ENCODE results near the gene ADAM8. TPM values are rescaled to one million over a fixed set of nuclear protein-coding genes. Genes with fewer than 3 reads are reported as not detected.
"Not testable (repeated sequence)": the region's sequence is repeated elsewhere in the genome, so short reads cannot be mapped to it uniquely, and the experiment has no call there.

The ADAM8 gene
- 5.9 TPM for polyA plus RNA-seq
- long read RNA-seq, donor 1, partial matches to known transcripts = 0 of 1 reads
- long read RNA-seq, donor 1, other reads (novel, unspliced or antisense) = 0 of 1 reads
- long read RNA-seq, donor 2 = 0 reads
- long read RNA-seq, donor 3 = 0 reads
- long read RNA-seq, donor 4 = 0 reads
- long read RNA-seq, donor 5 = 0 reads
- long read RNA-seq, donor 6, partial matches to known transcripts = 0 of 1 reads
- long read RNA-seq, donor 6, other reads (novel, unspliced or antisense) = 0 of 1 reads
- long read RNA-seq, donor 7 = 0 reads
- long read RNA-seq, donor 8 = 0 reads
- long read RNA-seq, donor 9, partial matches to known transcripts = 6 of 6 reads
- long read RNA-seq, donor 9, other reads (novel, unspliced or antisense) = 0 of 6 reads
- long read RNA-seq, donor 10, partial matches to known transcripts = 0 of 2 reads
- long read RNA-seq, donor 10, other reads (novel, unspliced or antisense) = 0 of 2 reads
- long read RNA-seq, donor 11 = 0 reads

DNA sequence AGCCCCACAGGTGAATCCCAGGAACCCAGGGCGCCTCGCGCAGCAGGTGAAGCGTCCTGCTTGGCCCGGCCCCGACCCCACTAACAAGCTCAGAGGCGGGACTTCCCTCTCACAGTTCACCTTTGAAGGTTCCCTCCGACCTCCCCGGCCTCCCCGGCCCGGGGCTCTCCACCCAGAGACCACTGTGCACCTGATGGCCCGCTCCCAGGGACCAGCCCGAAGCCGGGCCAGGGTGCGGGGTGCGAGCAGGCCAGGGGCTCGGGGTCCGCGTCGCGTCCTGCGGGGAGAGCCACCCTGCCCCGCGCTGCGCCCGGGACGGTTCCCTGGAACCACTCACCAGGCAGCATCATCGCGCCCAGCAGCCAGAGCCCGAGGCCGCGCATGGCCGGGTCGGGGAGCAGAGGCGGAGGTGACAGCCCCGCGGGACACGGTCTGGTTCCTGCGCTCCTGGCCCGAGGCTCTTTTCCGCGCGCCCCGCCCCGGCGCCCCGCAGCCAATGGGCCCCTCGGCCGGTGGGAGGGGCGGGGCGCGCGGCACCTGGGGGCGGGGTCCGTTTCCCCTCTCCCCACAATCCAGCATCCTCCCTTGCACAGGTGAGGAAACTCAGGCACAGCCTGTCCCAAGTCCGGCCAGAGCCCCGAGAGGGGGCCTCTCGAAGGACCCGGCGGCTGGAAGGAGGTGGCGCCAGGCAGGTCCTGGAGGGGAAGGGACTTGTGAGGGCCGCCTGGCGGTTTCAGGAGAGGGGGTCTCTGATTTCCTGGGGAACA lies at the start of gene ADAM8:
TSS of gene ADAM8 (minus strand) at position 434 of the 767 bp plus-strand sequence. CDS start at position 383, 51 bp downstream.
- WGBS (ENCODE audit: insufficient coverage, low lambda C conversion rate) = no CpG with 5 or more reads among the region's 63 CpGs
- Histone ChIP-seq H3K9me3 (ENCODE audit: control insufficient read depth, low read depth, low read length) (no peaks in the 10 kb centered on the region), H3K4me1 (ENCODE audit: control insufficient read depth, insufficient read depth, low read length) (peaks cover 29% of the 10 kb centered on the region), H3K36me3 (ENCODE audit: control insufficient read depth, insufficient read depth, low read length) (peaks cover 19% of the 10 kb centered on the region), H3K27ac (ENCODE audit: low read length) (no peak within 1 kb of the TSS), H3K4me3 (ENCODE audit: low read length) (no peak within 1 kb of the TSS), H3K27me3 (ENCODE audit: control insufficient read depth, insufficient read depth, low read length) (peaks cover 24% of the 10 kb centered on the region)
- peak in 1 of 2 donors; percentile 36 for DNase-seq

DNA sequence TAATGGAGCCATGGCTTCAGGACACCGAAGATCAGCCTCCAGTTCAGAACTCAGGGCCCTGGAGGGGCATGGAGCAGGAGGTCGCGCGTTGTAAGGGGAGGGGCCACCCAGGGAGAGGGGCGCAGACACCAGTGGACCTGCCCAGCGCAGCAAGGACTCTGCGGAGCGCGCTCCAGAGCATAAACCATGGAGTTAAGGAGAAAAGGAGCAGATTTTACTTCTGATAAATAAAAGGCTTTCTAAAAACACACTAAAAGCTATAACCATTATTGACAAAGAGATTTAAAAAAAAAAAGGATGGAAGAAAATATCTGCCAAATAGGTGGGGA lies 49.5 kb upstream of the ADAM8 start:
- H3K36me3 ChIP-seq (ENCODE audit: control insufficient read depth, insufficient read depth, low read length) = no peaks in the 10 kb centered on the region
- peaks cover 11% of the 10 kb centered on the region for H3K4me1 ChIP-seq (ENCODE audit: control insufficient read depth, insufficient read depth, low read length)
- H3K9me3 ChIP-seq (ENCODE audit: control insufficient read depth, low read depth, low read length) = peaks cover 8% of the 10 kb centered on the region
- no peak for DNase-seq
- H3K4me3 ChIP-seq (ENCODE audit: low read length) = peak overlapping the region; percentile 10
- no peak overlapping the region for H3K27ac ChIP-seq (ENCODE audit: low read length)
- peaks cover 60% of the 10 kb centered on the region for H3K27me3 ChIP-seq (ENCODE audit: control insufficient read depth, insufficient read depth, low read length)
- WGBS (ENCODE audit: insufficient coverage, low lambda C conversion rate) = no CpG with 5 or more reads among the region's 9 CpGs

DNA sequence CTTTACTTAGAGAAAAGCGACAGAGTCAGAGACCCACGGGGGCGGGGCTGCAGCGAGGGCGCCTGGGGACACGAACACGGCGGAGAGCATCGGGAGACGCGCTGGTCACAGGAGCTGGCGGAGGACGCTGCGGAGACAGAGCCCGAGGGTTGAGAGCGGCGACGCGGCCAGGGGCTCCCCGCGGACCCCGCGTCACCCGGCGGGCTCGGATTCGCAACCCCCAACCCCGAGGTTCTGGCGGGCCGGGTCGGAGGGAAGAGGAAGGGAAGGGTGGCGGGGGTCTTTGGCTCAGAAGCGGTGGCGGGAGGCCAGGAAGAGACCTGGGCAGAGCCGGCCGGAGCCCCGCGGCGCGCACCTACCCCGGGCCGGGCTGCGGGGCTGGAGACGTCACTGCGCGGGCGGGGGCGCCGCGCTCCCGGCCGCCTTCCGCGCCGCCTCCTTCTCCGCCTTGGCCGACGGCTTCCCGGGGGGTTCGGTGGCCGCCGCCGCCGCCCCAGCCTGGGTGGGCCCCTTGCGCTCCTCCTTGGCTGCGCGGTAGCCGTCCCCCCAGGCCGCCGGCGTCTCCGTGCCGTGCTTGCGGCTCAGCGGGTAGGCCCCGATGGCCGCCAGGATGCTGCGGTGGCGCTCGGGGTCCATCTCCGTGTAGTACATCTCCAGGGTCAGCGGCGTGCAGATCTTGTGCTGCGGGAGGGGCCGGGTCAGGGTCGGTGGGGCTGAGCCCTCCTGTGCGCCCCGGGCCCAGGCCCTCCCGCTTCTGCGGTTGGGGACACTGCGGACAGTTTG lies 49.0 kb upstream of the ADAM8 start:
- H3K4me3 ChIP-seq (ENCODE audit: low read length) = peak overlapping the region; percentile 18
- peaks cover 11% of the 10 kb centered on the region for H3K9me3 ChIP-seq (ENCODE audit: control insufficient read depth, low read depth, low read length)
- DNase-seq = no peak
- no peaks in the 10 kb centered on the region for H3K36me3 ChIP-seq (ENCODE audit: control insufficient read depth, insufficient read depth, low read length)
- peaks cover 54% of the 10 kb centered on the region for H3K27me3 ChIP-seq (ENCODE audit: control insufficient read depth, insufficient read depth, low read length)
- WGBS (ENCODE audit: insufficient coverage, low lambda C conversion rate) = no CpG with 5 or more reads among the region's 91 CpGs
- H3K4me1 ChIP-seq (ENCODE audit: control insufficient read depth, insufficient read depth, low read length) = peaks cover 11% of the 10 kb centered on the region
- H3K27ac ChIP-seq (ENCODE audit: low read length) = peak overlapping the region; percentile 33

DNA sequence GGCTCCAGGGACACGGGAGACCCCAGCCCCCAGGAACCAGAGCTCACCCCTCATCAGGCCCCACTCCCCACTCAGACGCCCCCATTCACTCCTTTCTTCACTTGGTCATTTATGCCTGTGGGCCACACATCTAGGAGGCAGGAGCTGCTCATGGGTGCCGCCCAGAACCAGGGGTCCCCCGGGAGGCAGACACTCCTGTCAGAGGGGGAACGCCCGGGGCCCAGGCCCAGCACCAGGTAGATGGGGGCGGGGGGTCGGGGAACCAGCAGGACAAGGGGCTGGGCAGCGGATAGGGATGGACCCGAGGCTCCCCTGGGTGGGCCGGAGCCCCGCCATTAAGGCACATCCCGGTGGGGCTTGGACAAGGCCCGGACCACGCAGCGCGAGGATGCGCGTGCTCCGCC lies 48.2 kb upstream of the ADAM8 start:
- no CpG with 5 or more reads among the region's 20 CpGs for WGBS (ENCODE audit: insufficient coverage, low lambda C conversion rate)
- Histone ChIP-seq H3K9me3 (ENCODE audit: control insufficient read depth, low read depth, low read length) (peaks cover 11% of the 10 kb centered on the region), H3K27me3 (ENCODE audit: control insufficient read depth, insufficient read depth, low read length) (peaks cover 51% of the 10 kb centered on the region), H3K36me3 (ENCODE audit: control insufficient read depth, insufficient read depth, low read length) (no peaks in the 10 kb centered on the region), H3K27ac (ENCODE audit: low read length) (no peak overlapping the region), H3K4me3 (ENCODE audit: low read length) (peak overlapping the region; percentile 18), H3K4me1 (ENCODE audit: control insufficient read depth, insufficient read depth, low read length) (peaks cover 10% of the 10 kb centered on the region)
- DNase-seq = no peak

DNA sequence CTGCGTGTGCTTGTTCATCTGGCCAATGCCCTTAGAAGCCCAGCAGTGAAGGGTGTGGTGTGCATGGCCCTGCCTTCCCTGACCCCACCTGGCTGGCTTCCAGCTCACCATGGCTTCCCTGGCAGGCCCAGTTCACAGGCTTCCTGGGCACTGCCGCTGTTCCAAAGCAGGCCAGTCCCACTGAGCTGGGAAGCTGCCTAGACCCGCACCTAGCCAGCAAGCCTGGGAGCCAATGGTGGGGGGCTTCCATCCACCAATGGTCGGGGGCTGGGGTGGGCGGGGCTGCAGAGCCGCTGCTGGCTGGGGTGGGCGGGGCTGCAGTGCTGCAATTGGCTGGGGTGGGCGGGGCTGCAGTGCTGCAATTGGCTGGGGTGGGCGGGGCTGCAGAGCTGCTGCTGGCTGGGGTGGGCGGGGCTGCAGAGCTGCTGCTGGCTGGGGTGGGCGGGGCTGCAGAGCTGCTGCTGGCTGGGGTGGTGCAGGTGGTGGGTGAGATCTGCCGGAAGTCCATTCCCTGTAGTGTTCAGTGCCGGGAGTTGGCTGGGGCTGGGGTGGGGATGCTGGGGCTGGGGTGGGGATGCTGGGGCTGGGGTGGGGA lies 47.6 kb upstream of the ADAM8 start:
- no CpG with 5 or more reads among the region's 13 CpGs for WGBS (ENCODE audit: insufficient coverage, low lambda C conversion rate)
- H3K4me3 ChIP-seq (ENCODE audit: low read length) = peak overlapping the region; percentile 40
- peaks cover 46% of the 10 kb centered on the region for H3K27me3 ChIP-seq (ENCODE audit: control insufficient read depth, insufficient read depth, low read length)
- peak; percentile 71 to 84 for DNase-seq
- H3K27ac ChIP-seq (ENCODE audit: low read length) = peak overlapping the region; percentile 31
- H3K4me1 ChIP-seq (ENCODE audit: control insufficient read depth, insufficient read depth, low read length) = peaks cover 9% of the 10 kb centered on the region
- peaks cover 11% of the 10 kb centered on the region for H3K9me3 ChIP-seq (ENCODE audit: control insufficient read depth, low read depth, low read length)
- no peaks in the 10 kb centered on the region for H3K36me3 ChIP-seq (ENCODE audit: control insufficient read depth, insufficient read depth, low read length)

DNA sequence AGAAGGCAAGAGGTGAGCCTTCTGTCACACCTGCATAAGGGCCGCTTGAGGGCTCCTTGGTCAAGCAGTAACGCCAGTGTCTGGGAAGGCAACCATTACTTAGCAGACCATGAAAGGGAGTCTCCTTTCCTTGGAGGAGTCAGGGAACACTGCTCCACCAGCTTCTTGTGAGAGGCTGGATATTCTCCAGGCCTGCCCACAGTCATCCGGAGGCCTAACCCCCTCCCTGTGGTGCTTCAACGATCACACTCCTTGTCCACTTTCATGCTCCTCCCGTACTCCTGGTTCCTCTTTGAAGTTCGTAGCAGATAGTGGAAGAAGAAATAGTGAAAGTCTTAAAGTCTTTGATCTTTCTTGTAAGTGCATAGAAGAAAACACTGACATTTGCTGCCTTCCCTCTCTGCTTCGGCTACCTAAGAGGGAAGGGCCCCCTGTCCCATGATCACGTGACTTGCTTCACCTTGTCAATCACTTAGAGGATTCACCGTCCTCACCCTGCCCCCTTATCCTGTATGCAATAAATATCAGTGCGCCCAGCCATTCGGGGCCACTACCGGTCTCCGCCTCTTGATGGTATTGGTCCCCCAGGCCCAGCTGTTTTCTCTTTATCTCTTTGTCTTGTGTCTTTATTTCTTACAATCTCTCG lies 45.5 kb upstream of the ADAM8 start:
- H3K36me3 ChIP-seq (ENCODE audit: control insufficient read depth, insufficient read depth, low read length); DNase-seq; H3K27ac ChIP-seq (ENCODE audit: low read length); H3K4me3 ChIP-seq (ENCODE audit: low read length): not testable (repeated sequence)
- H3K9me3 ChIP-seq (ENCODE audit: control insufficient read depth, low read depth, low read length) = peaks cover 14% of the 10 kb centered on the region
- no CpG with 5 or more reads among the region's 14 CpGs for WGBS (ENCODE audit: insufficient coverage, low lambda C conversion rate)
- peaks cover 31% of the 10 kb centered on the region for H3K27me3 ChIP-seq (ENCODE audit: control insufficient read depth, insufficient read depth, low read length)
- peaks cover 12% of the 10 kb centered on the region for H3K4me1 ChIP-seq (ENCODE audit: control insufficient read depth, insufficient read depth, low read length)

DNA sequence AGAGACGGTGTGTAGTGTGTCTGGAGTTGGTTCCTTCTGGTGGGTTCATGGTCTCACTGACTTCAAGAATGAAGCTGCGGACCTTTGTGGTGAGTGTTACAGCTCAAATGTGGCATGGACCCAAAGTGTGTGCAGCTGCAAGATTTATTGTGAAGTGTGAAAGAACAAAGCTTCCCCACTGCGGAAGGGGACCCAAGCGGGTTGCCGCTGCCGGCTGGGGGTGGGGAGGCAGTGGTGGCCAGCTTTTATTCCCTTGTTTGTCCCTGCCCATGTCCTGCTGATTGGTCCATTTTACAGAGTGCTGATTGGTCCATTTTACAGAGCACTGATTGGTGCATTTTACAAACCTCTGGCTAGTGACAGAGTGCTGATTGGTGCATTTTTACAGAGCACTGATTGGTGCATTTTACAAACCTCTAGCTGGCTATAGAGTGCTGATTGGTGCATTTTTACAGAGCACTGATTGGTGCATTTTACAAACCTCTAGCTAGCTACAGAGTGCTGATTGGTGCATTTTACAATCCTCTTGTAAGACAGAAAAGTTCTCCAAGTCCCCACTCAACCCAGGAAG lies 44.3 kb upstream of the ADAM8 start:
- H3K9me3 ChIP-seq (ENCODE audit: control insufficient read depth, low read depth, low read length) = peaks cover 10% of the 10 kb centered on the region
- no CpG with 5 or more reads among the region's 6 CpGs for WGBS (ENCODE audit: insufficient coverage, low lambda C conversion rate)
- not testable (repeated sequence) for H3K4me3 ChIP-seq (ENCODE audit: low read length); H3K36me3 ChIP-seq (ENCODE audit: control insufficient read depth, insufficient read depth, low read length); H3K4me1 ChIP-seq (ENCODE audit: control insufficient read depth, insufficient read depth, low read length); H3K27ac ChIP-seq (ENCODE audit: low read length); DNase-seq
- H3K27me3 ChIP-seq (ENCODE audit: control insufficient read depth, insufficient read depth, low read length) = peaks cover 19% of the 10 kb centered on the region

DNA sequence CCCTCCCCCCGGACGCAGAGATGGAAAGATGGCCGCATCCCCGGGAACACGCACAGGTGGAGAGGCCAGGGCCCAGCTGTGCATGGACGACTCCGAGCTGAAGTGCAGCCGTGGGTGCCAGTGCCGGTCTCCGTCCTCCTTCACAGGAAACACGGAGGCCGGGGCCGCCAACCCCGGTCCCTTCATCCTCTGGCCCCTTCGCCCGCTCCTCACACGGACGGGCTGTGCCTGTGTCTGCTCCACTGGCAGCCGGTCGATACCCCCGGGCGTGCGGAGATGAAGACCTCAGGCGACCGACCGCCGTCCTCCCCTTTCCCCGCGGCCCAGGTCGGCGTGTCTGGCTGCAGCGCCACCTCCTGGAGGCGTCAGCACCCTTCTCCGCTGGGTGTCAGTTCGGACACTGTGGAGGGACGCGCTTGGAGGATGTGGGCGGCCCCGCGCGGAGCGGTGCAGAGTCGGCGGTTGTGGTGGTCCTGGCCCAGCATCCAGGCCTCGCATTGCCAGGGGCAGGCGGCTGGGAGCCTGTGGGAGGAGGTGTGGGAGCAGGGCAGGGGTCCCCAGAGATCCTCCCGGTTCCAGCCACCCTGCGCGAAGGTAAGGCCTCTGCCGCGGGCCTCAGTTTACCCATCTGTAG lies 41.9 kb upstream of the ADAM8 start:
- no CpG with 5 or more reads among the region's 51 CpGs for WGBS (ENCODE audit: insufficient coverage, low lambda C conversion rate)

DNA sequence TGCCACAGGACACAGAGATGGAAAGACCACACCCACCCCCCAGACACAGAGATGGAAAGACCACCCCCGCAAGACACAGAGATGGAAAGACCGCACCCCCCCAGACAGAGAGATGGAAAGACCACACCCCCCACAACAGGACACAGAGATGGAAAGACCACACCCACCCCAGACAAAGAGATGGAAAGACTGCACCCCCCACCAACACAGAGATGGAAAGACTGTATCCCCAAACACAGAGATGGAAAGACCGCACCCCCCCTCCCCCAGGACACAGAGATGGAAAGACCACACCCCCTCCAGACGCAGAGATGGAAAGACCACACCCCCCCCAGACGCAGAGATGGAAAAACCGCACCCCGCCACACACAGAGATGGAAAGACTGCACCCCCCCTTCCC lies 40.1 kb upstream of the ADAM8 start:
- no peak overlapping the region for H3K27ac ChIP-seq (ENCODE audit: low read length)
- WGBS (ENCODE audit: insufficient coverage, low lambda C conversion rate) = no CpG with 5 or more reads among the region's 7 CpGs
- DNase-seq = no peak

More for the DNA sequence above, 41.9 kb upstream of the ADAM8 start:
- no peak overlapping the region for H3K27ac ChIP-seq (ENCODE audit: low read length)
- H3K4me3 ChIP-seq (ENCODE audit: low read length) = peak overlapping the region; percentile 9
- H3K36me3 ChIP-seq (ENCODE audit: control insufficient read depth, insufficient read depth, low read length) = no peaks in the 10 kb centered on the region
- H3K9me3 ChIP-seq (ENCODE audit: control insufficient read depth, low read depth, low read length) = peaks cover 6% of the 10 kb centered on the region
- peaks cover 3% of the 10 kb centered on the region for H3K4me1 ChIP-seq (ENCODE audit: control insufficient read depth, insufficient read depth, low read length)
- peak in 1 of 2 donors; percentile 67 for DNase-seq
- peaks cover 7% of the 10 kb centered on the region for H3K27me3 ChIP-seq (ENCODE audit: control insufficient read depth, insufficient read depth, low read length)

More for the DNA sequence above, 40.1 kb upstream of the ADAM8 start:
- peaks cover 7% of the 10 kb centered on the region for H3K27me3 ChIP-seq (ENCODE audit: control insufficient read depth, insufficient read depth, low read length)
- H3K4me1 ChIP-seq (ENCODE audit: control insufficient read depth, insufficient read depth, low read length) = peaks cover 3% of the 10 kb centered on the region
- no peak overlapping the region for H3K4me3 ChIP-seq (ENCODE audit: low read length)
- peaks cover 6% of the 10 kb centered on the region for H3K9me3 ChIP-seq (ENCODE audit: control insufficient read depth, low read depth, low read length)
- H3K36me3 ChIP-seq (ENCODE audit: control insufficient read depth, insufficient read depth, low read length) = peaks cover 12% of the 10 kb centered on the region

Measured in large intestine (tissue), 12 donors.